Lower leg skin (tissue), 4 donors: ENCODE results near the gene SMARCA2. TPM values are rescaled to one million over a fixed set of nuclear protein-coding genes. Genes with fewer than 3 reads are reported as not detected.

Experiments used
- DNase-seq, 2 donors: peaks; one replicate each; pipeline ENCODE4 v3.0.0-alpha.2; 2019; ENCODE audit warnings: low spot score in 2 of 2
- H3K4me3 ChIP-seq: fragments of 200-600 bp; sonication (generic); 2 replicates; pipeline ENCODE4 v1.5.1; 2017; ENCODE audit warnings: mild to moderate bottlenecking, low read depth; ENCODE audit not compliant: poor library complexity, severe bottlenecking
- CTCF ChIP-seq, 3 donors: fragments of 450-650 bp; IDR thresholded peaks; one replicate each; pipeline ENCODE4 v1.5.1; 2016; ENCODE audit warnings: antibody characterized with exemption in 3 of 3, mild to moderate bottlenecking in 3 of 3, moderate library complexity in 2 of 3
- POLR2A ChIP-seq, 2 donors: fragments of 450-650 bp; IDR thresholded peaks; one replicate each; pipeline ENCODE4 v1.6.1; 2016 to 2017; ENCODE audit warnings: antibody characterized with exemption in 2 of 2, mild to moderate bottlenecking in 1 of 2, moderate library complexity in 1 of 2
- WGBS, 2 donors: methylation state at CpG; one replicate each; pipeline ENCODE4 v1.1.5; 2018; 5-methylcytosine and 5-hydroxymethylcytosine counted together
- intact Hi-C: fragments of 100-400 bp; cut with DNase I; formaldehyde crosslinking; loops from one replicate; pipeline ENCODE4 v1.15.0; 2023; ENCODE audit warnings: low total_unique reads
- total RNA-seq, 4 donors: library from RNA; depleted of rRNA; stranded (reverse); fragments of >200 nt; gene quantifications; one replicate each; pipeline ENCODE4 v1.1.0, GENCODE V29; 2016

Gene SMARCA2
- total RNA-seq, 4 donors from 2014 or later = 111 to 130 (median 114) TPM

DNA sequence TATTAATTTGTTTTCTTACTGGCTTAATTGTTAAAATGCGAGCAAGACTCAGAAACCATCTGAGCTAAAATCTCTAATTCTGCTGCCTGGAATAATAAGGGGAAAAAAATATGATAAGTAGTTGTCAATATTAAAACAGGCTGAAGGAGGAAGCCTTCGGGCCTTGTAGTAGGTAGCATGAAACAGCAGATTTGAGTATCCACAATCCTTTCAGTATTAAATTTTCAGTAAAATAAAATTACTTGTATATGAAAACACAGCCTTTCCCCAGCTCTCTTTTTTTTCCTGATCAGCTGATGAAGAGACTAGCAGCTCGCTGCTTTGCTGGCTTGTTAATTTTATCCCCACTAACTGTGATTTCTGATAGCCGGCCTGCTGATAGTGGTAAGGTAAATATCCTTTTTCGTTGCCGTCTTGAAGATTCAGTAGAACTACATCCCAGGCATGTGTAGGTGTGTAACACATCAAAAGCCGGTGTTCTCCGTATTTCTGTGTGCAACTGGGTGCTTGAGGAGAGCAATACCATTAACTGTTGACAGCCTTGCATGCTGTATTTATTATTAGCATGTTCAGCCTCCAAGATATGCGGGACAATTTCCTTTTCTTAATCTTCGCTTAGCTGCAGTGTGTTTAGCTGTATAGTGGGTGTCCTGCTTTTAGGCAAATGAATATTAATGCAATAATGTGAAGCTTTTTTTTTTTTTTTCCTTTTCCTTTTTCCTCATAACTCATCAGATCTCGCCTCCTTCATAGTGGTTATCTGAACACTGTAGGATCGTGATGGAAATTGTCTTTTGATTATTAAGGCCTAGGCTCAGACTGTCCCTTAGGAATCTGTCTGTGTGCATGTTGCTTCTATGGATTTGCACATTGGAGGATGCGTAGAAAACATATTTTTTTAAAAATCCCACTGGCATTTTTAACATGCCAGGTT is 144.6 kb downstream of the SMARCA2 start:
- intact Hi-C loops = no loop called here
- H3K4me3 ChIP-seq = no peak overlapping the region
- TF ChIP-seq POLR2A (IDR thresholded peaks at IDR 0.05) (no peak), CTCF (IDR thresholded peaks at IDR 0.05) (no peak)
- WGBS, 2 donors = 6 to 8% methylated on average over 13 of the region's 13 CpGs
- no peak for DNase-seq

DNA sequence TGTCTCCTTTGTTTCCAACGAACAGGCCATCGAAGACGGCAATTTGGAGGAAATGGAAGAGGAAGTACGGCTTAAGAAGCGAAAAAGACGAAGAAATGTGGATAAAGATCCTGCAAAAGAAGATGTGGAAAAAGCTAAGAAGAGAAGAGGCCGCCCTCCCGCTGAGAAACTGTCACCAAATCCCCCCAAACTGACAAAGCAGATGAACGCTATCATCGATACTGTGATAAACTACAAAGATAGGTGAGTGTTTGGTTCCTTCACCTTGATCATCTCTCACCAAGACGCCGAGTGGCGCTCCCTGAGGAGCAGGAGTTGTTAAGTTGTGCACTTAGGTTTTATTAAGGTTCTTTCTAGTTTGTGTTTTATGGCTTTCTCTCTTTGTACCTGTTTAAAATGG is 146.5 kb downstream of the SMARCA2 start:
- intact Hi-C loops = no loop called here
- no peak for DNase-seq
- WGBS, 2 donors = 87 to 88% methylated on average over 13 of the region's 13 CpGs
- no peak overlapping the region for H3K4me3 ChIP-seq
- TF ChIP-seq CTCF (IDR thresholded peaks at IDR 0.05) = no peak
- no peak for TF ChIP-seq POLR2A (IDR thresholded peaks at IDR 0.05)

GRCh38 chr9:2163231-2163885 is 148.2 kb downstream of the SMARCA2 start:
- DNase-seq = no peak
- 76 to 77% methylated on average over 6 of the region's 6 CpGs for WGBS, 2 donors
- TF ChIP-seq POLR2A (IDR thresholded peaks at IDR 0.05) = no peak
- no peak overlapping the region for H3K4me3 ChIP-seq
- intact Hi-C loops = no loop called here

- intact Hi-C loops = no loop called here
- H3K4me3 ChIP-seq = no peak overlapping the region
- DNase-seq = no peak
- WGBS, 2 donors = 97 to 100% methylated on average over 1 of the region's 1 CpG
- no peak for TF ChIP-seq CTCF (IDR thresholded peaks at IDR 0.05)
- no peak for TF ChIP-seq POLR2A (IDR thresholded peaks at IDR 0.05)
Measured at GRCh38 chr9:2164268-2164667, 149.1 kb downstream of the SMARCA2 start.

DNA sequence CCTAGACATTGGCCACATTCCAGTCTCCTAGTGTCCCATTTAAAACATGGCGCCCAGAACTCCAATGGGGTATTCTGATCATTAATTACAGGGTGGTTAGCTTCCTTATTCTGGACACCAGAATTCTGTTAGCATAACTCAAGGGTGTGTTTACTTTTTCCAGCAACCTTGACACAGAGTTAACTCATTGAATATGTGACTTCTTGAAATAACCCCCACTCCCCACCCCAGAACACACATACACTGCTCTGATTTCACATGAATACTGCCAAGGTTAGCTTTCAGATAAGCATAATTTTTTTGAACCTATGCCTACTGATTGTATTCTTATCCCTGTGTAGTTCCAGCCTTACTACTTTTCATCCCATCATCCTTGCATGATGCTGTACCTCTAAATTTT is 151.1 kb downstream of the SMARCA2 start:
- no peak overlapping the region for H3K4me3 ChIP-seq
- TF ChIP-seq CTCF (IDR thresholded peaks at IDR 0.05) = no peak
- no peak for DNase-seq
- intact Hi-C loops = no loop called here
- 100% methylated on average over 1 of the region's 1 CpG for WGBS, 2 donors

- H3K4me3 ChIP-seq = no peak overlapping the region
- TF ChIP-seq POLR2A (IDR thresholded peaks at IDR 0.05) = no peak
- TF ChIP-seq CTCF (IDR thresholded peaks at IDR 0.05) = no peak
- intact Hi-C loops = no loop called here
- WGBS, 2 donors = 90 to 93% methylated on average over 8 of the region's 8 CpGs
- no peak for DNase-seq
Measured at GRCh38 chr9:2169035-2169434, 153.9 kb downstream of the SMARCA2 start.
